Ishikawa (cell line): ENCODE measurements around the gene BACE1.

Experiments used
- CEBPB ChIP-seq: IDR thresholded peaks from 2 replicates; pipeline ENCODE4 v1.6.1; 2012
- CREB1 ChIP-seq: IDR thresholded peaks from 2 replicates; pipeline ENCODE4 v1.6.1; 2012; ENCODE audit warnings: low read depth
- EGR1 ChIP-seq: IDR thresholded peaks from 2 replicates; pipeline ENCODE4 v1.6.1; 2012
- EP300 ChIP-seq: IDR thresholded peaks from 2 replicates; pipeline ENCODE4 v1.6.1; 2012; ENCODE audit warnings: borderline replicate concordance
- FOXM1 ChIP-seq: IDR thresholded peaks from 2 replicates; pipeline ENCODE4 v1.6.1; 2012; ENCODE audit warnings: low read depth, borderline replicate concordance
- MAX ChIP-seq: IDR thresholded peaks from 2 replicates; pipeline ENCODE4 v1.6.1; 2012
- NFIC ChIP-seq: IDR thresholded peaks from 2 replicates; pipeline ENCODE4 v1.6.1; 2012
- RAD21 ChIP-seq: IDR thresholded peaks from 2 replicates; pipeline ENCODE4 v1.6.1; 2012; ENCODE audit warnings: low read depth
- REST ChIP-seq: IDR thresholded peaks from 2 replicates; pipeline ENCODE4 v1.6.1; 2012; ENCODE audit warnings: low read depth, mild to moderate bottlenecking
- TAF1 ChIP-seq: IDR thresholded peaks from 2 replicates; pipeline ENCODE4 v1.6.1; 2012; ENCODE audit warnings: low read depth, mild to moderate bottlenecking
- TCF12 ChIP-seq: IDR thresholded peaks from 2 replicates; pipeline ENCODE4 v1.6.1; 2012; ENCODE audit warnings: low read depth
- TEAD4 ChIP-seq: IDR thresholded peaks from 2 replicates; pipeline ENCODE4 v1.6.1; 2012
- USF1 ChIP-seq: IDR thresholded peaks from 2 replicates; pipeline ENCODE4 v1.6.1; 2012
- YY1 ChIP-seq: IDR thresholded peaks from 2 replicates; pipeline ENCODE4 v1.6.1; 2012; ENCODE audit warnings: low read depth
- ZBTB7A ChIP-seq: IDR thresholded peaks from 2 replicates; pipeline ENCODE4 v1.6.1; 2012; ENCODE audit warnings: low read depth

BACE1 gene

GRCh38 chr11:117269856-117270255, 46.2 kb downstream of the BACE1 start:
- TF ChIP-seq RAD21: no peak
- no peak for TF ChIP-seq NFIC
- TF ChIP-seq MAX: no peak
- no peak for TF ChIP-seq YY1

- TF ChIP-seq RAD21 (no peak), REST (no peak)
Measured at GRCh38 chr11:117265745-117266144, 50.3 kb downstream of the BACE1 start.

- TF ChIP-seq YY1 (no peak), TCF12 (no peak), ZBTB7A (no peak), EGR1 (no peak), NFIC (no peak), TAF1 (no peak), MAX (no peak), CEBPB (no peak), FOXM1 (no peak), CREB1 (no peak), RAD21 (no peak), REST (no peak), TEAD4 (no peak), USF1 (no peak), EP300 (no peak)
Measured at GRCh38 chr11:117259417-117259816, 56.6 kb downstream of the BACE1 start.

- no peak for TF ChIP-seq REST
- no peak for TF ChIP-seq ZBTB7A
- no peak for TF ChIP-seq USF1
- no peak for TF ChIP-seq NFIC
- no peak for TF ChIP-seq TEAD4
- no peak for TF ChIP-seq TAF1
- no peak for TF ChIP-seq EP300
- no peak for TF ChIP-seq CEBPB
- no peak for TF ChIP-seq CREB1
- TF ChIP-seq EGR1: no peak
- TF ChIP-seq RAD21: no peak
- no peak for TF ChIP-seq MAX
- no peak for TF ChIP-seq FOXM1
- no peak for TF ChIP-seq YY1
- TF ChIP-seq TCF12: no peak
Measured at GRCh38 chr11:117258576-117258975, 57.5 kb downstream of the BACE1 start.

GRCh38 chr11:117256573-117256972, 59.5 kb downstream of the BACE1 start:
- no peak for TF ChIP-seq EP300
- no peak for TF ChIP-seq TAF1

- TF ChIP-seq ZBTB7A (no peak), MAX (no peak), FOXM1 (no peak)
Measured at GRCh38 chr11:117255966-117256365, 60.1 kb downstream of the BACE1 start.
